ENCODE measurements around the gene RHBDL3.

GRCh38 chr17:32331243-32332040 is 65.8 kb downstream of the RHBDL3 start:
- TF ChIP-seq, protein P1, sequence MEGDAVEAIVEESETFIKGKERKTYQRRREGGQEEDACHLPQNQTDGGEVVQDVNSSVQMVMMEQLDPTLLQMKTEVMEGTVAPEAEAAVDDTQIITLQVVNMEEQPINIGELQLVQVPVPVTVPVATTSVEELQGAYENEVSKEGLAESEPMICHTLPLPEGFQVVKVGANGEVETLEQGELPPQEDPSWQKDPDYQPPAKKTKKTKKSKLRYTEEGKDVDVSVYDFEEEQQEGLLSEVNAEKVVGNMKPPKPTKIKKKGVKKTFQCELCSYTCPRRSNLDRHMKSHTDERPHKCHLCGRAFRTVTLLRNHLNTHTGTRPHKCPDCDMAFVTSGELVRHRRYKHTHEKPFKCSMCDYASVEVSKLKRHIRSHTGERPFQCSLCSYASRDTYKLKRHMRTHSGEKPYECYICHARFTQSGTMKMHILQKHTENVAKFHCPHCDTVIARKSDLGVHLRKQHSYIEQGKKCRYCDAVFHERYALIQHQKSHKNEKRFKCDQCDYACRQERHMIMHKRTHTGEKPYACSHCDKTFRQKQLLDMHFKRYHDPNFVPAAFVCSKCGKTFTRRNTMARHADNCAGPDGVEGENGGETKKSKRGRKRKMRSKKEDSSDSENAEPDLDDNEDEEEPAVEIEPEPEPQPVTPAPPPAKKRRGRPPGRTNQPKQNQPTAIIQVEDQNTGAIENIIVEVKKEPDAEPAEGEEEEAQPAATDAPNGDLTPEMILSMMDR (IDR thresholded peaks at IDR 0.05): no peak
- TF ChIP-seq POLR2AphosphoS5 (IDR thresholded peaks at IDR 0.05): no peak
- no peak for TF ChIP-seq POLR2A (IDR thresholded peaks at IDR 0.05)
